AG10803 (cell line): Measurements from ENCODE around the gene LLCFC1.

ENCODE experiments used
- DNase-seq: peaks from one replicate; pipeline ENCODE4 v3.0.0; 2010; ENCODE audit warnings: low read depth
- H3K4me3 ChIP-seq: 2 replicates; pipeline ENCODE4 v1.5.1; 2011; ENCODE audit warnings: mild to moderate bottlenecking, low read length, control low read depth
- CTCF ChIP-seq: conservative IDR thresholded peaks from 2 replicates; pipeline ENCODE4 v1.5.1; 2011; ENCODE audit warnings: mild to moderate bottlenecking, low read length, control low read depth, inconsistent platforms

Gene LLCFC1

GRCh38 chr7:142930126-142930730 lies 9.1 kb upstream of the LLCFC1 start:
- no peak for TF ChIP-seq CTCF
- no peak overlapping the region for H3K4me3 ChIP-seq
- DNase-seq = no peak

- H3K4me3 ChIP-seq = no peak overlapping the region
- no peak for DNase-seq
- no peak for TF ChIP-seq CTCF
Measured at GRCh38 chr7:142932386-142933091, 6.7 kb upstream of the LLCFC1 start.

- no peak for TF ChIP-seq CTCF
- no peak for DNase-seq
- H3K4me3 ChIP-seq = no peak overlapping the region
Measured at GRCh38 chr7:142933092-142933475, 6.2 kb upstream of the LLCFC1 start.

GRCh38 chr7:142933624-142934023 lies 5.7 kb upstream of the LLCFC1 start, which contains the start of gene TRPV5:
Gene TRPV5 (minus strand): TSS chr7:142933746. CDS start chr7:142933459, 287 bp downstream.
- no peak within 1 kb of the TSS for H3K4me3 ChIP-seq
- DNase-seq = no peak
- TF ChIP-seq CTCF = no peak

- DNase-seq = no peak
- TF ChIP-seq CTCF = no peak
- no peak overlapping the region for H3K4me3 ChIP-seq
Measured at GRCh38 chr7:142934056-142934455, 5.2 kb upstream of the LLCFC1 start.

- no peak for DNase-seq
- H3K4me3 ChIP-seq = no peak overlapping the region
- no peak for TF ChIP-seq CTCF
Measured at GRCh38 chr7:142935941-142936565, 3.2 kb upstream of the LLCFC1 start.

GRCh38 chr7:142938611-142939010 lies 673 bp upstream of the LLCFC1 start:
- DNase-seq = no peak
- no peak overlapping the region for H3K4me3 ChIP-seq
- TF ChIP-seq CTCF = no peak
